Glutamatergic neuron (in vitro differentiated cells): ENCODE results near the gene REC114. TPM values are rescaled to one million over a fixed set of nuclear protein-coding genes. Genes with fewer than 3 reads are reported as not detected.

Experiments
- DNase-seq: peaks from one replicate; pipeline ENCODE4 v3.0.0; 2022
- H3K27ac Mint-ChIP-seq: one replicate; pipeline ENCODE4 v1.8.0; 2020; ENCODE audit warnings: mild to moderate bottlenecking, mixed read lengths, inconsistent platforms; ENCODE audit not compliant: unreplicated experiment
- H3K27me3 Mint-ChIP-seq: one replicate; pipeline ENCODE4 v1.8.0; 2020; ENCODE audit warnings: mild to moderate bottlenecking, moderate library complexity, mixed read lengths, inconsistent platforms; ENCODE audit not compliant: unreplicated experiment
- H3K36me3 Mint-ChIP-seq: one replicate; pipeline ENCODE4 v1.8.0; 2020; ENCODE audit warnings: mild to moderate bottlenecking, mixed read lengths, inconsistent platforms; ENCODE audit not compliant: unreplicated experiment
- H3K4me1 Mint-ChIP-seq: one replicate; pipeline ENCODE4 v1.8.0; 2020; ENCODE audit warnings: mild to moderate bottlenecking, low read depth, mixed read lengths, inconsistent platforms; ENCODE audit not compliant: unreplicated experiment
- H3K4me3 Mint-ChIP-seq: one replicate; pipeline ENCODE4 v1.8.0; 2020; ENCODE audit warnings: mild to moderate bottlenecking, mixed read lengths, inconsistent platforms; ENCODE audit not compliant: unreplicated experiment
- H3K9me3 Mint-ChIP-seq: one replicate; pipeline ENCODE4 v1.8.0; 2020; ENCODE audit warnings: mild to moderate bottlenecking, moderate library complexity, mixed read lengths, inconsistent platforms; ENCODE audit not compliant: unreplicated experiment
- CTCF ChIP-seq: fragments of 200-600 bp; sonication (generic); IDR thresholded peaks from one replicate; pipeline ENCODE4 v1.5.0; 2021; ENCODE audit not compliant: partially characterized antibody, unreplicated experiment
- total RNA-seq: library from RNA; stranded (reverse); fragmentation: NEBNext Ultra II Directional; extraction: Animal tissue kit (Norgen Biotek cat#: 25700); gene quantifications from one replicate; pipeline ENCODE4 v1.2.1, GENCODE V29; 2021; ENCODE audit not compliant: unreplicated experiment

Gene REC114
- total RNA-seq, 1 donor from 2014 or later = not detected

- Mint-ChIP-seq H3K4me1 (peaks cover 25% of the 10 kb centered on the region), H3K4me3 (no peak overlapping the region), H3K36me3 (no peaks in the 10 kb centered on the region), H3K27me3 (peaks cover 2% of the 10 kb centered on the region), H3K27ac (no peak overlapping the region), H3K9me3 (no peaks in the 10 kb centered on the region)
- TF ChIP-seq CTCF = no peak
- no peak for DNase-seq
These were observed 164.9 kb downstream of the REC114 start for GRCh38 chr15:73607843-73608242.

GRCh38 chr15:73608475-73608874 lies 165.5 kb downstream of the REC114 start:
- no peaks in the 10 kb centered on the region for H3K9me3 Mint-ChIP-seq
- H3K27me3 Mint-ChIP-seq = peaks cover 2% of the 10 kb centered on the region
- no peak for DNase-seq
- TF ChIP-seq CTCF = no peak
- no peaks in the 10 kb centered on the region for H3K36me3 Mint-ChIP-seq
- H3K27ac Mint-ChIP-seq = no peak overlapping the region
- H3K4me3 Mint-ChIP-seq = no peak overlapping the region
- H3K4me1 Mint-ChIP-seq = peaks cover 25% of the 10 kb centered on the region

- peaks cover 23% of the 10 kb centered on the region for H3K4me1 Mint-ChIP-seq
- H3K4me3 Mint-ChIP-seq = no peak overlapping the region
- no peak for TF ChIP-seq CTCF
- no peaks in the 10 kb centered on the region for H3K9me3 Mint-ChIP-seq
- peaks cover 2% of the 10 kb centered on the region for H3K27me3 Mint-ChIP-seq
- no peak for DNase-seq
- no peaks in the 10 kb centered on the region for H3K36me3 Mint-ChIP-seq
- no peak overlapping the region for H3K27ac Mint-ChIP-seq
These were observed 166.0 kb downstream of the REC114 start for GRCh38 chr15:73608941-73609340.

Other genes starting within 250 kb of the REC114 start
- gene HCN4, start 74.2 kb upstream of the REC114 start, total RNA-seq = 17.0 TPM
- 86.6 TPM for gene NPTN, start 190.2 kb downstream of the REC114 start, total RNA-seq
- gene CD276, start 241.2 kb downstream of the REC114 start, total RNA-seq = 192 TPM